Transverse colon (tissue), 4 donors: ENCODE data around the gene NBEA. TPM values are rescaled to one million over a fixed set of nuclear protein-coding genes. Genes with fewer than 3 reads are reported as not detected.

Experiments
- DNase-seq: peaks from one replicate; pipeline ENCODE4 v3.0.0-alpha.2; 2019
- H3K27ac ChIP-seq, 4 donors: fragments of 200-600 bp; sonication (generic); 2 replicates each; pipeline ENCODE4 v1.5.1; 2016 to 2018; ENCODE audit warnings: inconsistent platforms in 4 of 4
- H3K27me3 ChIP-seq: fragments of 200-600 bp; sonication (generic); 2 replicates; pipeline ENCODE4 v1.5.1; 2017; ENCODE audit warnings: inconsistent platforms
- H3K36me3 ChIP-seq, 4 donors: fragments of 200-600 bp; sonication (generic); 2 replicates each; pipeline ENCODE4 v1.5.1; 2017 to 2019; ENCODE audit warnings: inconsistent platforms in 4 of 4
- H3K4me1 ChIP-seq, 4 donors: fragments of 200-600 bp; sonication (generic); 2 replicates each; pipeline ENCODE4 v1.5.1; 2017 to 2020; ENCODE audit warnings: inconsistent platforms in 4 of 4
- H3K4me3 ChIP-seq, 4 donors: fragments of 200-600 bp; sonication (generic); 1 replicate in 1 of 4; 2 replicates in 3 of 4; pipeline versions ENCODE4 v1.5.1 to v1.6.1; 2017 to 2019; ENCODE audit warnings: inconsistent platforms in 4 of 4
- H3K9me3 ChIP-seq, 2 donors: fragments of 200-600 bp; sonication (generic); 2 replicates each; pipeline ENCODE4 v1.5.1; 2017 to 2019; ENCODE audit warnings: inconsistent platforms in 2 of 2
- EP300 ChIP-seq: sonication (generic); formaldehyde crosslinking; IDR thresholded peaks from one replicate; pipeline ENCODE4 v1.6.1; 2017; ENCODE audit warnings: antibody characterized with exemption, low read depth
- POLR2A ChIP-seq: fragments of 450-650 bp; IDR thresholded peaks from one replicate; pipeline ENCODE4 v1.6.1; 2016; ENCODE audit warnings: antibody characterized with exemption, mild to moderate bottlenecking, moderate library complexity
- POLR2AphosphoS5 ChIP-seq, 3 donors: sonication (generic); formaldehyde crosslinking; IDR thresholded peaks; one replicate each; pipeline ENCODE4 v1.6.1; 2016; ENCODE audit warnings: antibody characterized with exemption in 3 of 3
- WGBS, 2 donors: methylation state at CpG; one replicate each; pipeline ENCODE4 v1.1.5; 2018; ENCODE audit warnings: low coverage in 1 of 2; 5-methylcytosine and 5-hydroxymethylcytosine counted together
- in situ Hi-C, 4 donors: fragments of 200-750 bp; cut with MboI; loops; one replicate each; pipeline versions ENCODE4 v1.15.0 to v1.15.1; 2017; ENCODE audit warnings: low sequenced_read_pairs in 3 of 4, low pct_ligation_motif_present in 1 of 4, low pct_unique_long_range_greater_than_20kb in 1 of 4
- intact Hi-C: fragments of 100-400 bp; cut with DNase I; formaldehyde crosslinking; loops from one replicate; pipeline ENCODE4 v1.15.1; 2023; ENCODE audit warnings: low total_unique reads
- total RNA-seq, 4 donors: library from RNA; depleted of rRNA; stranded (reverse); fragments of >200 nt; gene quantifications; one replicate each; pipeline ENCODE4 v1.1.0, GENCODE V29; 2016
- TF ChIP-seq, protein P1 (sequence below), 5 experiments: fragments of 200-600 bp in 3 of 5; fragments of 450-650 bp in 2 of 5; sonication (generic) in 3 of 5; IDR thresholded peaks; 1 replicate in 2 of 5; 2 replicates in 3 of 5; pipeline ENCODE4 v1.5.1; 2016 to 2017; ENCODE audit warnings: antibody characterized with exemption in 5 of 5, inconsistent platforms in 3 of 5, mild to moderate bottlenecking in 2 of 5, moderate library complexity in 1 of 5

Gene NBEA
- total RNA-seq, 4 donors from 2014 or later = 8.2 to 21.1 (median 12.5) TPM

DNA sequence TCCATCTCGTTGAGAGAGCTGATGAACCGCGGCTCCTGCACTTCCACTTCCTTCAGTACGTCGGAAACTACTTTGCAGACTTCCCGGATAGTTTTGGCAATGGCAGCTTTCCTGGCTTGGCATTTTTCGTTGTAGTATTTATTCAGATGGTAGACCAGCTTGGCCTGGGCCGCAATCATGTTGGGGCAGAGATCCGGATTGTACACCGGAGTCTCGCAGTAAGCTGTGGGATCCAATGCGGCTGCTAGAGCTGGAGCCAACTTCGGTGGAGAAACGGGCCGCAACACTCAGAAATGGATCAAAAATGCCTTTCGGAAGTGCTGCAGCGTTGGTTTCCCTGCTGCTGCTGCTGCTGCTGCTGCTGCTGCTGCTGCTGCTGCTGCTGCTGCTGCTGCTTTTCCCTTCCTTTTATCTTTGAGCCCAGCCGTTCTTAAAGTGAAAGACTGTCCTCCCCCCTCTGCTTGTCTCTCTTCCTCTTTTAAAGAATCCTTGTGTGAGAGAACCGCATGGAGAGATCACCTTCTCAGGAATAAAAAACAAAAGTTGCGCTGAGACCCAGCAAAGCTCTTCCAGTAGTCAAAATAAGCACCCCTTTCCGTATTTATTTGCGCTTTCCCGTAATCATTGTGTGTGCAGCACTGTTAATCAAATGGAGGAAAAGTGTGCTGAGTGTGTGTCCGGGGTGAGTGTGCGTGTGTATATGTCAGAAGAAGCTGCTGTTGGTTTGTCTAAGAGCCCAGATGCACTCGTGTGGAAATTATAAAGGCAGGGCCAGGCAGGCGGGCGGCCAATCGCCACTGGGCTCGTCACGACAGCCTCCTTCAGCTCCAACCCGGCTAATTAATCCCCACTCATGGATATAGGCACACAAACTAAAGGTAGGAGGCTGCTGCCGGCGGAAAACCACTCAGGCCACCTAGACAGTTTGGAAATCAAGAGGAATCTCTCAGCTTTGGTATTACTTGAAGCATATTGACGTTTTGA, 534.2 kb downstream of the NBEA start, which contains the start of gene MAB21L1:
TSS of gene MAB21L1 (minus strand) at position 730 of the 984 bp plus-strand sequence. CDS start at position 179, 551 bp downstream.
- Histone ChIP-seq H3K4me3 (peak within 1 kb of the TSS; percentile 2 to 37 (median 22)), H3K36me3 (no peaks in the 10 kb centered on the region), H3K9me3 (no peaks in the 10 kb centered on the region), H3K27ac (peak within 1 kb of the TSS in 2 of 4 donors; percentile 4 to 42), H3K27me3 (peaks cover 75% of the 10 kb centered on the region), H3K4me1 (no peaks in the 10 kb centered on the region)
- intact Hi-C loops (no loop called here), in situ Hi-C loops (no loop called here)
- TF ChIP-seq POLR2AphosphoS5 (IDR thresholded peaks at IDR 0.05) (peak in 2 of 3 donors; percentile 15 to 21), EP300 (no peak), POLR2A (peak; percentile 16)
- TF ChIP-seq, protein P1, sequence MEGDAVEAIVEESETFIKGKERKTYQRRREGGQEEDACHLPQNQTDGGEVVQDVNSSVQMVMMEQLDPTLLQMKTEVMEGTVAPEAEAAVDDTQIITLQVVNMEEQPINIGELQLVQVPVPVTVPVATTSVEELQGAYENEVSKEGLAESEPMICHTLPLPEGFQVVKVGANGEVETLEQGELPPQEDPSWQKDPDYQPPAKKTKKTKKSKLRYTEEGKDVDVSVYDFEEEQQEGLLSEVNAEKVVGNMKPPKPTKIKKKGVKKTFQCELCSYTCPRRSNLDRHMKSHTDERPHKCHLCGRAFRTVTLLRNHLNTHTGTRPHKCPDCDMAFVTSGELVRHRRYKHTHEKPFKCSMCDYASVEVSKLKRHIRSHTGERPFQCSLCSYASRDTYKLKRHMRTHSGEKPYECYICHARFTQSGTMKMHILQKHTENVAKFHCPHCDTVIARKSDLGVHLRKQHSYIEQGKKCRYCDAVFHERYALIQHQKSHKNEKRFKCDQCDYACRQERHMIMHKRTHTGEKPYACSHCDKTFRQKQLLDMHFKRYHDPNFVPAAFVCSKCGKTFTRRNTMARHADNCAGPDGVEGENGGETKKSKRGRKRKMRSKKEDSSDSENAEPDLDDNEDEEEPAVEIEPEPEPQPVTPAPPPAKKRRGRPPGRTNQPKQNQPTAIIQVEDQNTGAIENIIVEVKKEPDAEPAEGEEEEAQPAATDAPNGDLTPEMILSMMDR (IDR thresholded peaks at IDR 0.05) = no peak
- peak; percentile 9 for DNase-seq
- 34 to 38% methylated on average over 12 to 35 of the region's 35 CpGs for WGBS, 2 donors

DNA sequence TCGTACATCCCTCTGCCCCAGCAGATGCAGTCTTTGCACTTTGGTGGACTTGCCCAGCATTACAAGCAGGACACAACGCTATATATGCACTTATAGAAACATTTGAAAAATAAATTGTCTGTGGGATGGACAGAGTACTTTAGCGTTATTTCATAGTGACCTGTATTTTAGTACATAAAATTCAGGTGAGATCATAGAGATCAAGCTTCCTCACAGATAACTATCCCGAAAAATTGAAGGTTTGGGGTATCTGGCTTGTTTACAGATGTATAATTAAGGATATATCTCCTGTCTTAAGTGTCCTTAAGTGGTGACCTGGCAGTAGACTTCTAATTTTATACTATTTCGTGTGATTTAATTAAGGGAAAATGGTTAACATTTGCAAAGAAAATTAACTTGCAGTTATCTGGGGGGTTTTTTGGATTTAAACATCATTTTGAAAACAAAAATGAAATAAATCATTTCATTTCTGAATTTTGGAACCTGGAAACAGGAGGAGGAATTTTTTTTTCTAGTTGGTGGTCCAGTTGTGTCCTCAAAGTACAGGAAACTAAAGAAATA, 535.4 kb downstream of the NBEA start:
- Histone ChIP-seq H3K4me3 (no peak overlapping the region), H3K27ac (no peak overlapping the region), H3K27me3 (peaks cover 63% of the 10 kb centered on the region), H3K36me3 (no peaks in the 10 kb centered on the region), H3K4me1 (no peaks in the 10 kb centered on the region), H3K9me3 (no peaks in the 10 kb centered on the region)
- in situ Hi-C loops = no loop called here
- intact Hi-C loops = no loop called here
- WGBS, 2 donors = 63 to 78% methylated on average over 5 of the region's 5 CpGs
- DNase-seq = no peak
- TF ChIP-seq EP300 (no peak), POLR2AphosphoS5 (IDR thresholded peaks at IDR 0.05) (no peak), POLR2A (no peak)
- TF ChIP-seq, protein P1 (IDR thresholded peaks at IDR 0.05) = no peak

DNA sequence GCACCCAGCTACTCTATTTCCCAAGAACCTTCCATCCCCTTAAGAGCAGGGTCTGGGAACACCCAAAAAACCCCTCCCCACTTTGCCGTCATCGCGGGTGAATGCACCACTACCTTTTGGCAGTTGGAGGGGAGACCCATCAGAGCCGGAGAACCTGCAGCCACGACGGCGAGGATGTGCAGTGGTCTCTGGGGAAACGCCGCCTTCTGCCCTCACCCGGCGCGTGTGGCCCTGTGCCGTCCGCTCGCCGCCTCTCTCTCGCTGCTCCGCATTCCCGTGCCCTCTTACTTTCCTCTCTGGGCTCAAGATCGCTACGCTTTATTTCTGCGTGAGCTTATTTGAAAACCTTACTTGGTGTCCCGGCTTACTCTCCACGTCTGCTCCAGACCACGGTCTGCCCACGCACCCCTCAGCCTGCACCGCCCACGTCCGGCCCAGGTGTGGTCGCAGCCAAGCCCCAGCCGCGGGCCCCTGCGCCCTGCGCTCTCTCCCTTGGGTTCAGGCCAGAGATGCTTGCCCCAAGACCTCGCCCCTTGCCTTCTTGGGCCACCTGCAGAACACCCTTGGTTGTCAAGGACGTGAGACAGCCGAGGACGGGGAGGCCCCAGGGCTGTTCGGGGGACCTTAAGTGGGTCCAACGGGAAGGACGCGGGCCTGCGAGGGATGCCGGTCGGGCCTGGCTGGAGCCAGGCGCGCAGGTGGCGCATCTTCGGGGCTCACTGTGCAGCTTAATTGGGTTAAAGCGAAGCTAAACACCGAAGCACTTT, 536.4 kb downstream of the NBEA start:
- Histone ChIP-seq H3K27me3 (peaks cover 53% of the 10 kb centered on the region), H3K4me3 (no peak overlapping the region), H3K9me3 (no peaks in the 10 kb centered on the region), H3K4me1 (no peaks in the 10 kb centered on the region), H3K36me3 (no peaks in the 10 kb centered on the region), H3K27ac (no peak overlapping the region)
- in situ Hi-C loops (no loop called here), intact Hi-C loops (no loop called here)
- WGBS, 2 donors = 57 to 91% methylated on average over 11 to 51 of the region's 51 CpGs
- TF ChIP-seq, protein P1 (IDR thresholded peaks at IDR 0.05) = no peak
- TF ChIP-seq POLR2AphosphoS5 (IDR thresholded peaks at IDR 0.05) = no peak
- no peak for TF ChIP-seq POLR2A
- no peak for TF ChIP-seq EP300
- no peak for DNase-seq

DNA sequence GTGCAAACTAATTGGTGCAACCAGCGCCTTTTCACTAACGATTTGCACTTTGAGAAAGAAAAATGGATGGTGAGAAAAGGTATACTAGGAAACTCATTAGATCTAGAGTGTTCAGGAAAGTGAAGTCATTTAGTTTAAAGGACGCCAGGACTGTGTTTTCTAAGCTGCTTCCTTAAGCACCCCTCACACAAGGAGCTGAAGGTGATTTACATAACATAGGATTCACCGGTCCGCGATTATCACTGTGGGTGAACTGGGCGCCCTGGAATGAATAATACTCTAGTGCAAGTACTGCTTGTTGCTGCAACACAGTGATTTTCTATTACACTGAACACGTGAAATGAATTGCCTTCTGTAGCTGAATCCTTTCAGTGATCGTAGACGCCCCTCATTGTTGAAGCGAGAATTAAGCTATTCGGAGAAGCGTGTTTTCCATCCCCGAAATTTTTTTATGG, 537.0 kb downstream of the NBEA start:
- no peaks in the 10 kb centered on the region for H3K4me1 ChIP-seq
- H3K9me3 ChIP-seq = no peaks in the 10 kb centered on the region
- H3K36me3 ChIP-seq = no peaks in the 10 kb centered on the region
- H3K27ac ChIP-seq = no peak overlapping the region
- in situ Hi-C loops (no loop called here), intact Hi-C loops (no loop called here)
- TF ChIP-seq EP300 (no peak), POLR2A (no peak), POLR2AphosphoS5 (IDR thresholded peaks at IDR 0.05) (no peak)
- TF ChIP-seq, protein P1 (IDR thresholded peaks at IDR 0.05) = no peak
- WGBS, 2 donors = 77 to 82% methylated on average over 11 to 14 of the region's 14 CpGs
- H3K27me3 ChIP-seq = peaks cover 47% of the 10 kb centered on the region
- H3K4me3 ChIP-seq = no peak overlapping the region
- no peak for DNase-seq
